GM23338 (cell line): ENCODE results near the gene MYO5B. TPM values are rescaled to one million over a fixed set of nuclear protein-coding genes. Genes with fewer than 3 reads are reported as not detected.
"Not testable (repeated sequence)": the region's sequence is repeated elsewhere in the genome, so short reads cannot be mapped to it uniquely, and the experiment has no call there.

ENCODE experiments used
- ATAC-seq: fragments of 200-7000 bp; cut with Tn5 transposase; 3 replicates; pipeline ENCODE4 v1.9.1; 2020
- DNase-seq: peaks from one replicate; pipeline ENCODE4 v3.0.0-alpha.2; 2015; ENCODE audit warnings: low spot score
- H2AFZ ChIP-seq: fragments of 200-600 bp; sonication (generic); 2 replicates; pipeline ENCODE4 v1.8.0; 2016; ENCODE audit warnings: antibody characterized with exemption, mild to moderate bottlenecking, moderate library complexity
- H3F3A ChIP-seq: fragments of 200-600 bp; sonication (generic); replicated peaks from 2 replicates; pipeline ENCODE4 v1.8.0; 2017; ENCODE audit warnings: antibody characterized with exemption, mixed run types, low read depth
- H3K27ac ChIP-seq: fragments of 200-600 bp; sonication (generic); 2 replicates; pipeline ENCODE4 v1.6.1; 2016; ENCODE audit warnings: low read depth
- H3K27me3 ChIP-seq: fragments of 200-600 bp; sonication (generic); 2 replicates; pipeline ENCODE4 v1.8.0; 2016; ENCODE audit warnings: mild to moderate bottlenecking, mixed run types, moderate library complexity; ENCODE audit not compliant: insufficient read depth
- H3K36me3 ChIP-seq: fragments of 200-600 bp; sonication (generic); 2 replicates; pipeline ENCODE4 v1.8.0; 2016; ENCODE audit warnings: mild to moderate bottlenecking; ENCODE audit not compliant: insufficient read depth
- H3K4me1 ChIP-seq: fragments of 200-600 bp; sonication (generic); 2 replicates; pipeline ENCODE4 v1.8.0; 2016; ENCODE audit warnings: mild to moderate bottlenecking, moderate library complexity; ENCODE audit not compliant: insufficient read depth
- H3K4me2 ChIP-seq: fragments of 200-600 bp; sonication (generic); 2 replicates; pipeline ENCODE4 v1.7.1; 2017; ENCODE audit warnings: mixed run types
- H3K4me3 ChIP-seq: fragments of 200-600 bp; sonication (generic); 2 replicates; pipeline ENCODE4 v1.6.1; 2016; ENCODE audit warnings: mixed run types
- H3K79me2 ChIP-seq: fragments of 200-600 bp; sonication (generic); replicated peaks from 2 replicates; pipeline ENCODE4 v1.8.0; 2017; ENCODE audit warnings: mild to moderate bottlenecking; ENCODE audit not compliant: insufficient read depth
- H3K9me2 ChIP-seq: fragments of 200-600 bp; sonication (generic); 2 replicates; pipeline ENCODE4 v1.8.0; 2017; ENCODE audit not compliant: insufficient read depth
- H4K20me1 ChIP-seq: fragments of 200-600 bp; sonication (generic); replicated peaks from 2 replicates; pipeline ENCODE4 v1.8.0; 2017; ENCODE audit warnings: mild to moderate bottlenecking; ENCODE audit not compliant: insufficient read depth
- H3K27ac Mint-ChIP-seq: 2 replicates; pipeline ENCODE4 v1.8.0; 2020; ENCODE audit warnings: inconsistent platforms, mild to moderate bottlenecking, moderate library complexity, mixed read lengths
- H3K27me3 Mint-ChIP-seq: 3 replicates; pipeline ENCODE4 v1.8.0; 2022; ENCODE audit warnings: low read depth, mild to moderate bottlenecking, moderate library complexity, mixed read lengths, inconsistent platforms; ENCODE audit not compliant: insufficient read depth, poor library complexity
- H3K36me3 Mint-ChIP-seq: 3 replicates; pipeline ENCODE4 v1.8.0; 2021; ENCODE audit warnings: low read depth, mild to moderate bottlenecking, inconsistent platforms, moderate library complexity, mixed read lengths
- H3K4me1 Mint-ChIP-seq: 3 replicates; pipeline ENCODE4 v1.8.0; 2020; ENCODE audit warnings: mild to moderate bottlenecking, inconsistent platforms, mixed read lengths
- H3K4me3 Mint-ChIP-seq: 3 replicates; pipeline ENCODE4 v1.8.0; 2021; ENCODE audit warnings: moderate library complexity, mild to moderate bottlenecking, inconsistent platforms, mixed read lengths
- H3K9me3 Mint-ChIP-seq: 3 replicates; pipeline ENCODE4 v1.8.0; 2020; ENCODE audit warnings: moderate library complexity, mild to moderate bottlenecking, inconsistent platforms, mixed read lengths
- CREB1 ChIP-seq: fragments of 250-450 bp; sonication (Bioruptor Pico); IDR thresholded peaks from 2 replicates; pipeline ENCODE4 v1.5.0; 2020; ENCODE audit warnings: low read depth, mild to moderate bottlenecking, moderate library complexity
- ETS1 ChIP-seq: IDR thresholded peaks from 2 replicates; pipeline ENCODE4 v1.6.1; 2016; ENCODE audit warnings: antibody characterized with exemption
- EZH2 ChIP-seq: fragments of 200-600 bp; sonication (generic); IDR thresholded peaks from one replicate; pipeline ENCODE4 v1.8.0; 2017; ENCODE audit warnings: antibody characterized with exemption, mild to moderate bottlenecking, low read depth; ENCODE audit not compliant: unreplicated experiment
- EZH2phosphoT487 ChIP-seq: fragments of 200-600 bp; sonication (generic); IDR thresholded peaks from one replicate; pipeline ENCODE4 v1.8.1; 2018; ENCODE audit warnings: antibody characterized with exemption; ENCODE audit not compliant: unreplicated experiment
- JUNB ChIP-seq: IDR thresholded peaks from one replicate; pipeline ENCODE4 v1.6.1; 2016; ENCODE audit warnings: antibody characterized with exemption; ENCODE audit not compliant: unreplicated experiment
- POLR2AphosphoS5 ChIP-seq: IDR thresholded peaks from 2 replicates; pipeline ENCODE4 v1.6.1; 2016; ENCODE audit warnings: antibody characterized with exemption, low read depth
- STAT1 ChIP-seq: IDR thresholded peaks from one replicate; pipeline ENCODE4 v1.6.1; 2016; ENCODE audit warnings: antibody characterized with exemption; ENCODE audit not compliant: unreplicated experiment
- ZNF462 ChIP-seq: fragments of 250-450 bp; sonication (Bioruptor Pico); IDR thresholded peaks from 2 replicates; pipeline ENCODE4 v1.5.0; 2020; ENCODE audit warnings: mild to moderate bottlenecking, moderate library complexity
- polyA plus RNA-seq: library from polyadenylated mRNA; unstranded; fragments of >200 nt; fragmentation: Nextera tagmentation; extraction: Ambion mirVana; gene quantifications from 2 replicates; pipeline ENCODE4 v1.2.1, GENCODE V29; 2016
- total RNA-seq: library from RNA; depleted of rRNA; stranded (reverse); fragments of >200 nt; shearing (Covaris generic); gene quantifications from 2 replicates; pipeline ENCODE4 v1.2.3, GENCODE V29; 2014

Gene MYO5B
- total and polyA plus RNA-seq, 2 experiments from 2014 or later = 3.2 to 19.1 TPM

GRCh38 chr18:49808553-49809191, 386.3 kb downstream of the MYO5B start:
- peaks cover 48% of the 10 kb centered on the region for H3K36me3 Mint-ChIP-seq
- H3K4me2 ChIP-seq, H3K27me3 Mint-ChIP-seq, H3F3A ChIP-seq, H4K20me1 ChIP-seq, H3K27me3 ChIP-seq, H3K4me3 Mint-ChIP-seq, H2AFZ ChIP-seq, H3K27ac Mint-ChIP-seq, H3K4me3 ChIP-seq, H3K36me3 ChIP-seq, H3K9me2 ChIP-seq, ATAC-seq, DNase-seq, H3K27ac ChIP-seq: not testable (repeated sequence)
- Histone ChIP-seq H3K79me2 (peaks cover 92% of the 10 kb centered on the region), H3K4me1 (peaks cover 16% of the 10 kb centered on the region)
- H3K9me3 Mint-ChIP-seq = peaks cover 34% of the 10 kb centered on the region
- H3K4me1 Mint-ChIP-seq = peaks cover 18% of the 10 kb centered on the region

GRCh38 chr18:49804096-49804495, 390.9 kb downstream of the MYO5B start:
- H3K4me3 ChIP-seq = no peak overlapping the region
- no peak overlapping the region for H3K4me2 ChIP-seq
- peaks cover 16% of the 10 kb centered on the region; the same call in 1 of the 2 replicates for H3K36me3 ChIP-seq
- H3F3A ChIP-seq = no peaks in the 10 kb centered on the region
- peaks cover 7% of the 10 kb centered on the region; the same call in 1 of the 2 replicates for H4K20me1 ChIP-seq
- H3K4me1 Mint-ChIP-seq = no peaks in the 10 kb centered on the region
- peaks cover 71% of the 10 kb centered on the region for H3K79me2 ChIP-seq
- H3K9me2 ChIP-seq = no peaks in the 10 kb centered on the region
- H2AFZ ChIP-seq = no peak overlapping the region
- H3K27ac Mint-ChIP-seq = no peak overlapping the region
- peaks cover 3% of the 10 kb centered on the region for H3K27me3 Mint-ChIP-seq
- peaks cover 31% of the 10 kb centered on the region for H3K9me3 Mint-ChIP-seq
- H3K27ac ChIP-seq = no peak overlapping the region
- ATAC-seq (no peak), DNase-seq (no peak)
- TF ChIP-seq POLR2AphosphoS5 = no peak
- no peak for TF ChIP-seq CREB1 (CRISPR knock-in tag)
- no peak for TF ChIP-seq JUNB
- TF ChIP-seq EZH2phosphoT487 = no peak
- TF ChIP-seq ETS1 = no peak
- TF ChIP-seq STAT1 = no peak
- no peaks in the 10 kb centered on the region for H3K27me3 ChIP-seq
- H3K4me1 ChIP-seq = no peaks in the 10 kb centered on the region
- H3K36me3 Mint-ChIP-seq = peaks cover 60% of the 10 kb centered on the region
- no peak overlapping the region for H3K4me3 Mint-ChIP-seq

GRCh38 chr18:49802623-49803022, 392.3 kb downstream of the MYO5B start:
- peaks cover 57% of the 10 kb centered on the region for H3K79me2 ChIP-seq
- H3K36me3 Mint-ChIP-seq = peaks cover 59% of the 10 kb centered on the region
- TF ChIP-seq EZH2 (no peak), JUNB (no peak), CREB1 (CRISPR knock-in tag) (no peak), ZNF462 (no peak), ETS1 (no peak)

More at GRCh38 chr18:49802623-49803022, 392.3 kb downstream of the MYO5B start:
- H2AFZ ChIP-seq = no peak overlapping the region
- H3K36me3 ChIP-seq = peaks cover 14% of the 10 kb centered on the region; the same call in 1 of the 2 replicates
- H3F3A ChIP-seq = no peaks in the 10 kb centered on the region
- H3K4me2 ChIP-seq = no peak overlapping the region
- H3K27me3 ChIP-seq = no peaks in the 10 kb centered on the region
- H3K4me3 Mint-ChIP-seq = no peak overlapping the region
- no peak overlapping the region for H3K4me3 ChIP-seq
- peaks cover 4% of the 10 kb centered on the region; the same call in 1 of the 2 replicates for H3K4me1 ChIP-seq
- H4K20me1 ChIP-seq = peaks cover 7% of the 10 kb centered on the region; the same call in 1 of the 2 replicates
- H3K27ac Mint-ChIP-seq = no peak overlapping the region
- ATAC-seq (no peak), DNase-seq (no peak)
- peaks cover 6% of the 10 kb centered on the region for H3K4me1 Mint-ChIP-seq
- H3K27ac ChIP-seq = no peak overlapping the region
- H3K9me2 ChIP-seq = no peaks in the 10 kb centered on the region
- H3K27me3 Mint-ChIP-seq = peaks cover 3% of the 10 kb centered on the region
- peaks cover 27% of the 10 kb centered on the region for H3K9me3 Mint-ChIP-seq
